IPS-NIHi11 (cell line): Measurements from ENCODE around the gene SLC16A8.

Experiments used
- DNase-seq: peaks from one replicate; pipeline ENCODE4 v3.0.0; 2012; ENCODE audit warnings: mixed read lengths, low spot score

The SLC16A8 gene

DNA sequence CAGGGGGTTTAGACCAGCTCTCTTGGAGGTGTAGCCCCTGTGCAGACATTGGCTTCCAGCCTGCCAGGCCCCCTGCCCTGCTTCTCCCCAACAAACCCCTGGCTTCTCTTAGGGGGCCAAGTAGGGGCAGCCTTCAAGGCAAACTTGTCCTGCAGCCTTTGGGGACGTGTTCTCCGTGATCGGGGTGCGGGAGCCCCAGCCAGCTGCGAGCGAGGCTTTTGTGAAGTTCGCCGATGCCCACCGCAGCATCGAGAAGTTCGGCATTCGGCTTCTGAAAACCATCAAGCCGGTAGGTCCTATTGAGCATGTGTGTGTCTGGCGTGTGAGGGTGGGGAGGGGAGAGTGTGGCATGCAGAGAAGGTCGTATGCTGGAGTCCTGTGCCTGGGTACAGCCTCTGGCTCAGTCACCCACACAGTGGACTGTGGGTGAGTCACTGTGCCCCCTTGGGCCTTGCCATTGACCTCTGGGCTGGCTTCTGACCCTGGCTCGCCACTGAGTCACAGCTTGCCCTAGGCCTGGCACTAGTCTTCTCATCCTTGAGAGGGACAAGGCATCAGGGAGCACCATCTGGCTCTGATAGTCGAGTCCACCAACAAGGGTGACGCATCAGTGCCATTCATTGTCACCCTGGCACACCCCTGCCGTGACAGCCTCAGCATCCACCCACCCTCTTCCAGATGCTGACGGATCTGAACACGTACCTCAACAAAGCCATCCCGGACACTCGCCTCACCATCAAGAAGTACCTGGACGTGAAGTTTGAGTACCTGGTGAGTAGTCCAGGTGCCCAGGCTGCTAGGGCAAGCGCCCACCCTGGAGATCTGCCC lies 11.4 kb downstream of the SLC16A8 start:
- DNase-seq: no peak

DNA sequence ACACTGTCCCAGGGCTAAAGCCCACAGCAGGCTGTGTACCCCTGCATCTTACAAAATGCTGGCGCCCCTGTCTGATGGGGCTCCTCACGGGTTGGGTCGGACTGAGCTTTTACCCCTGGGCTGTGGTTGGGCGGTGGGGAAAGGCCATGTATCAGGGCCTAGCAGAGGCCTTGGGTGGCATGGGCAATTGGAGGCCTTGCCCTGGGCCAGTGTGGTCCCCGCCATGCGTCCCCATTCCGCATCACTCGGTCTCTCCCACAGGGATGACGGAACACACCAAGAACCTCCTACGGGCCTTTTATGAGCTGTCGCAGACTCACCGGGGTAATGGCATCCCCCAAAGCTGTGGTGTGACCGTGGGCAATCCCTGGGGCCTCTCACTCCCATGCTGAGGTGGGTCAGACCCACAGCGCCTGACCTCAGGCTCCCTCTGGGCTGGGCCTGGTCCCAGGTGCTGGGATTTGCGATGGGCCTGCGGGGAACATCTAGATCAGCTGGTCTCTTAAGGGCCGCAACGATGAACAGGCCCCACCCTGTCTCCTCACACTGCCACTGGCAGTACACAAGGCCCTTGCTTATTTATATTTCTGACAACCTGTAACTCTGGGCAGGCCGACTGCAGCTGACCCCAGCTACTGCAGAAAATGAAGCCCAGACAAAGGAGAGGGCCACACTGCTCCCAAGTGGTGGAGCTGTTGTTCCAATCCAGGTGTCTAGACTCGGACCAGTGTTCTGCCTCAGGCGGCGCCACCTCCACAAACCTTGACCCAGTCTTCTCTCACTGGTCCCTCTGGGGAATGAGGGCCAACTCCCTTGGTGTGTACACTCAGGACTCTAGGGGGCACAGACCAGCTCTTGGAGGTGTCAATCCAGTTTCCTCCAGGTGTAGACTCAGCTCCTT lies 12.3 kb downstream of the SLC16A8 start:
- no peak for DNase-seq

DNA sequence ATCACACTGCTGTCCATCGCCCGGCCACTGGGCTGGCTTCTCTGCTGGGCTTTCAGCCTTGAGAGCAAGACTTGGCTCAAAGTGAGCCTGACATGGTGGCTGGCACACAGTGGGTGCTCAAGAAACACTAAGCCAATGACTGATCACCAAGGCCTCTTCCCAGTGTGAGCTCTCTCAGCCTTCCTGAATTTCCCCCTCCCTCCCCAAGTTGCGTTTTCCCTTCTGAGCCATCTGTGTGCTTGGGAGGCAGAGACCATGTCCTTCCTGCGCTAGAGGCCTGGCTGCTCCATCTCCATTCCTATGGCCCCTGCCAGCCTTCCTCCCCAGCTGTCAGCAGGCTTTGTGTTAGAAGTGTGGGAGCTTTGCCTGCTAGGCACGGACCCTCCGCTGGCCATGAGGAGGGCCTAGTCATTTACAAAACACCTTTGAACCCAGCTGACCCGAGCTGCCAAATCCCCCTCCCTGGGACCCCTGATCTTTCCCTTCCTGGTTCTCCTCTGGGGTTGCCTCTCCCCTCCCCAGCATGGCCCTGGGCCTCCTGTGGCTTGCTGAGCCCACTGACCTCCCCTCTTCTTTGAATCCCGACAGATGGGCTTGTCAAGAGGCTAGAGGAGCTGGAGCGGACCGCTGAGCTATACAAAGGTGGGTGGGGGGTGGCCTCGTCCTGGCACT lies 13.6 kb downstream of the SLC16A8 start:
- DNase-seq: no peak

DNA sequence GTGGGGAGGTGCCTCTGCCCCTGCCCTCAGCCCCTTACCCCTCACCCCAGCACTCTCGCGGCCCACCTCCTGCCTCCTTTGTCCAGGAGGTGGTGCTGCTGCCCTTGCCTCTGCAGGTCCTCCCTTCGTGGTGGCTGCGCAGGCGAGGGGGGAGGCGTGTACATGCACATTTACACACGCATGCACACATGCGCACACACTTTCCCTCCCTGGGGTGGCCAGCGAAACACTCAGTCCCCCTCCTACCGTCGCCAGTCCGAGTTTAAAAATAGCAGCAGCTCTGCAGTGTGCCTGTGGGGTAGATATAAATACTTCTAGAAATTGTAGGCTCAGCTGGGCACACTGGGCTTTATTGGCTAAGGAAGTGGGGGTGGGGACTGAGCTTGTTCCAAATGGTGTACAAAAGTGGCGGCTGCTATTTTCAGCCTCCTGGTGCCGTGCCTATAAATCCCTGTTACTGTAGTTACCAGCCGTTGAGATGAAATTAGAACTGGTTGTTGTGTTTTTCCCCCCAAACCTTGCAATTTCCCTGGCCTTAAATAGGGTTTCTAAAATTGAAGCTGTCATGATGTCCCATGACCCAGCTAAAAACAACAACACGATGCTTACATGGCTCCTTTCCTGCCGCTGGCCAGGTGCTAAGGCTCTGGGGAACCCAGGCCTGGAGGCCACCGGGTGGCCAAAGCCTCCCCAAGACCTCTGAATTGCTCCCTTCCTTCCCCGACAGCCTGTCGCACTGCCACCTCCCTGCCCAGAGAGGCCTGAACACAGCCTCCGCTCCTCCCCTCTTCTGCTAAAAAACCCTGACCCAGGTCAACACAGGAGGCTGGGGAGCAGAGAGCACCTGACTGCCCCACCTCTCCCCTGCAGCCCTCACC lies 14.4 kb downstream of the SLC16A8 start:
- peak; percentile 80 for DNase-seq

DNA sequence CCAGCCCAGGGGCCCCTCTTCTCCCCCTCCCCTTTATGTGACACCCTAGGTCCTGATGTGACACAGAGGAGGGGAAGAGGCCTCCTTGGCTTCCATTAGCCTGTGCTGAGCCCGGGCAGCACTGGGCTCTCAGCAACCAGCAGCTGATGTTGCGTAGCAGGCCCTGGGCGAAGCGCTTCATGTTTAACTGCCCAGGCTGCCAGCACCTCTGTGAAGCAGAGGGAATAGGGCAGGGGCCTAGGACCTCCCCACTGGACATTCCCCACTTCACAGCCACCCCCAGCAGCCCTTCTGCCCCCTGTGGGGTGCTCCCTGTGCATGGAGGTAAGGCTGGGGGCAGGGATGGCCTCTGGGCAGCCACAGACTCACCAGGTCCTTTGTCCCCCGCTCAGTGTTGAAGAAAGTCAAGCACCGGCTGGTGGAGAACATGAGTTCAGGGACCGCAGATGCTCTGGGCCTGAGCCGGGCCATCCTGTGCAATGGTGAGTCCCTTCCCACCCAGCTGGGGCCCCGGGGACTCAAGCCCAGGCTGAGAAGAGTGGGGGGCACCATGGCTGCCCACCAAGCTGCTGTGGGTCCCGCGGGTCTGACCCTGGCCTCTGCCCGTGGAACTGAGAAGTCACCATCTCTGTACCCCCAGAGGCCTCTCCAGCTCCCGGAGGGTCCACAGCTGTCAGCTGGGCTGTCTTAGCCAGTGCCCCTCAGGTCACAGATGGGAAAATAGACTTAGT lies 15.2 kb downstream of the SLC16A8 start:
- DNase-seq: no peak

DNA sequence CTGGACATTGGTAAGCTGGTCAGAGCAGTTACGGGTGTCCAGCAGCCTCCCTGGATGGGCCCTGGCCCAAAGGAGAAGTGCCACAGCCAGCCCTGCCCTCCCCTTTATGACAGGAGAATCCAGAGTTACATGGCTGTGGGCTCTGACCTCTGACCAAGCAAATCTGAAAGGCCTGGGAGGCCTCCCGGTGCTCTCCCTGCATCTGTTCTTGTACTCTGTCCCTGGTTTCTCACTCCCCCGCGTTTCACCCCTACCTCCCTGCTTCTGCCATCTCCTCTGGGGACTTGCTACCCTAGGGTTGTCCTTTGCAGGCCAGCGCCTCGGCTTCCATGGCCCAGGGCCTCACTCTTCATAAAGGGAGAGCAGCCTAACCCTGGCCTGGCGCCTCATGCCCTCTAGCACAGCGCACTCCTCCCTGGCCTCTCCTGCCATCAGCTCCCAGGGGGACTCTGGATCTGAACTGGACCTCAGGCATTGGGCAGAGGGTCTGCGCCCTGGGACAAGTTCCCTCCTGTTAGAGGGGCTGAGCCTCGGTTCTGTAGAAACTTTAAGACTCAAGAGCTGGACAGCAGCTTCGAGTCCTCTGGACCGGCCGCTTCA lies 16.1 kb downstream of the SLC16A8 start:
- DNase-seq: no peak

DNA sequence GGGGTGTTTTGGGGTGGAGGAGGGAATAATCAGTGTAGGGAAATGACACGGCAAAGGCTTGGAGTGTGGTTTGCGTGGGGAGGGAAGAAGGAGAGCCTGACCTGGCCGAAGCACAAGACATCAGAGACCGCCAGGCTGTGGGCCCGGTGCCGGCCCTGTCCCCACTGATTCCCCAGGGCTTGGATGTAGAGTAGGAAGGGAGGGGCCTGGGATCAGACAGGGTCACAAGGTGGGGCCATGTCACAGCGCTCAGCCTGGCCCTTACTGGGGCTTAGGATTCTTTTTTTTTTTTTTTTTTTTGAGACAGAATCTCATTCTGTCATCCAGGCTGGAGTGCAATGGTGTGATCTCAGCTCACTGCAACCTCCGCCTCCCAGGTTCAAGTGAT lies 17.0 kb downstream of the SLC16A8 start:
- no peak for DNase-seq

DNA sequence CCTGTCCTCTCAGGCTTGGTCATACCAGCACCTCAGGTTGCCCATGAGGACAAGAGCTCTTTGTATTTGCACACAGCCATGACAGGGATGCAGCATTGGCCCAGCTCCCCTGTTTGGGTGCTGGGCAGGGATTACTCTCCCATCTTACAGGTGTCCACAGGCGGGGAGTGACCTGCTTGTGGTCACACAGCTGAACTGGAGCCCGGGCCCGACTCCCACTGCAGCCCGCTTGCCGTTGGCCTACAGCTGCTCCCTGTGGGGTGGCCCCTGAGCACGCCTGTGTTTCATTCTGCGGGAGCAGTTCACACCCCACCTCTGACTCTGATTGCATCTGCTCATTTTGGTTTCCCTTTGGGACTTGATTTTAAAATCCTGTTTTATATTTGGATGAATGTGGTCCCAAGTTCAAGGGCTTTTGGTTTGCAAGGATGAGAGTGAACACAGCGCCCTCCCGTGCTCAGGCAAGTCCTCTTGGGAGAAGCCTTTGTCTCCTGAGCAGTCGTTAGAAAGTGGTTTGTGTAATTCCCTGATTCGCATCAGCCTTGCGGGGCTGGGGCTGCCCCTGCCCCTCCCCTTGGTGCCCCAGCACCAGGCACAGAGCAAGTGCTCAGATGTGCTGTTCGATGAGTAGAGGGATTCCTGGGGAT lies 17.5 kb downstream of the SLC16A8 start:
- no peak for DNase-seq

DNA sequence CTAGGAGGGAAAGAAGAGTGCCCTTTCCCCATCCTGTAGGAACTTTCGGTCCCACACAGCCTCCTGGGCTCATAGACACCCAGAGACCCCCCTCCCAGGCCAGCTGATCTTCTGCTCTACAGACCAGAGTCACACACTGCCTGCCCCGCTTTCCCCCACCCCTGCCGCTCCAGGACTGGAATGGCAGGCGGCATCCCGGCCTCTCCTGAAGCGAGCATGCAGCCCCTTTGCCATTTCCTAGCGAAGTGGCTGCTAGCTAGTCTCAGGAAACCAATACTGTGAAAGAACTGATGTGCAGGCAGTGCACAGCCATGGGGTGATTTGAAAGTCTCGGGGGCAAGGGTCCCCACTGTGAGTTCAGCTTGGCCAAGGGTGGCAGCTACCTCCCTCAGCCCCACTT lies 18.4 kb downstream of the SLC16A8 start:
- no peak for DNase-seq

DNA sequence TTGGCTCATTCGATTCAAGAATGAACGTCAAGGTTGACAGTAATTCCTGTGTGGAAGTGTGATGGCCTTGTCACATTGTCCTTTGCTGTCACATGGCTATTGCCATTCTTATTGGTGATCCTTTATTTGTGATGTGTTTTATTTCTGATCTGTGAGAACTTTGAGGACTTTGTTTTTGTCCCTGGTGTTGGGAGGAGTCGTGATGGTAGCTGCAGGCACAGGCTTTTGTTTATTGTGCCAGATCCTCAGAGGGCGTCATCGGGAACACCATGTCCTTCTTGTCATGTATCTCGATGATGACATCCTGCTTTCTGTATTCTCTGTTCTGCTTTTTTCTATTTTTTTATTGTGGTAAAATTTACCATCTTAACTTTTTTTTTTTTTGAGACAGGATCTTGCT lies 21.2 kb downstream of the SLC16A8 start:
- DNase-seq: no peak

DNA sequence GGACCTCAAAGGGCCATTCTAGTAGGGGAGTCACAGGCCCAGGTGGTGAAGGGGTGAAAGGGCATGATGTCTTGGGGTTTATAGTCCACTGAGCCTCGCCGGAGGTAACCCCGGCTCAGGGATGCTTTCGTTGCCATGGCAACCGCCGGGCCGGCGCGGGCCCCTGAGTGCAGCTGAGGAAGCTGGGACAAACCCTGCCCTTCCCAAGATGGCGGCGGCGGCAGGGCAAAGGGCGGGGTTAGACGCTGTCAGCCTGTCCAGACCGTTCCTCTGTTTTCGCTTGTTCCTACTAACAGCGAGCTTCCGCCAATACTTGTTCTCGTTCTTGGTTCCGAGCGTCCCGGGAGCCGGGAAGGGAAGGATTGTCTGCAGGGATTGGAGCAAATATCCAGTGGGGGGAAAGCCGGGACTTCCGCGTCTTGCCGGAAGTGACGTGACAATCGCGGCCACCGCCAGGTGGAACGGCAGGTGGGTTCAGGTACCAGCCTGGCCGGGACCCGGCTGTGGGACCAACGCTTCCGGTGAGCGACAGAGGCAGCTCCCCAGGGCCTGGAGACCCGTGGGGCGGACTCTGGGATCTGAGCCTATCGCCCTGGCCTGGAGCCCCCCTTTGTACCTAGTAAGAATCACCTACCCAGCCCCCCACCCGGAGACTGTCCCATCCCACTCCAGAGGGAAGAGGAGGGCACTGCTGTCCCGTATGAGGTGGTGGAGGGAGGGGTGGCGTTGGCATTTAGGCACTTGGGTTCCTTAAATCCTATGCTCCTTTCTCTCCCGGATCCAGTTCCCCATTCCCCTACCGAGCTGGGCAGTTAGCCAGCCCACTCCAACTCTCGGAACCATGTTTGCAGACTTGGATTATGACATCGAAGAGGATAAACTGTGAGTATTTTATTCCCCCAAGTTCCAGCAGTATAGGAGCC lies 26.8 kb downstream of the SLC16A8 start, which contains the start of gene PICK1:
PICK1 (plus strand) TSS at position 436 of the 923 bp plus-strand sequence; CDS start at position 842, 406 bp downstream.
- DNase-seq: peak; percentile 98

DNA sequence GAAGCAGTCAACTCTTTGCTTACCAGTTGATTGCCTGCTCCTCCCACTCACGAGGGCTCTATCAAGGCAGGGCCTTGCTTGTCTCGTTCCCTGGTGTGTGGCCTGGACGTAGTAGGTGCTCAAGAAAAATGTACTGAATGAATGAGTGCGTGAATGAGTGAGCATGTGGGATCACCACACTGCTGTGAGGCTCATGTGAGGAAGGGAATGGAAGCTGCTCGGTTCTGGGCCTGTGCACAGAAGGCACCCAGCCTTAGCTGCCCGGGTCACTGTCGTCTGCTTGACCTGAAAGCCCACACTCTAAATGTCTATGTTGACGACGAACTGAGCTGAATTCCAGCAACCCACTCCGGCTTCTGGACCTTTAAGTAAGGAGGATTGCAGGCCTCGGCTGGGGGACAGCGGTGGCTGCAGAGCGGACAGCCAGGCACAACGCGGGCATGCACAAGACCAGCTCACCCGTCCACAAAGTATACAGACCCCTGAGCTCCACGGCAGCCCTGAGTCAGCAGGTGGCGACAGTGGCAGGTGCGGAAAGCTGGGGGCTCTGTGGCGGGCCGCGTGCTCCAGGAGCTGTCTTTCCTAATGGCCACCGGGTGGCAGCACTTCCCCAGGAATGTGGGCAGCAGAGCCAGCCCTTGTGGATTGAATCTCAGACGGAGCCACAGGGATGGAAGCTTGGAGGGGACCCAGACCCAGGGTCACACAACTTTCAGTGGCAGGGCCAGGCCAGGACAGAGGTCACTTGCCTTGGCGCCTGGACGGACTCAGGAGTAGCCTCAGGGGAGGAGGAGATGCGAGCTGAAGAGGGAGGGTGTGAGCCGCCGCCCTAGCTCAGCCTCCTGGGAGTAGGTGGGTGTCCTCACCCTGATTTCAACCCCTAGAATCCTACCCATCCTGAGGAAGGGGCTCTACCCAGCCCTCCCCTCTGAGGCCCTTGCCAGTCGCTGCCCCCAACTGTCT lies 31.8 kb downstream of the SLC16A8 start:
- peak; percentile 94 for DNase-seq

DNA sequence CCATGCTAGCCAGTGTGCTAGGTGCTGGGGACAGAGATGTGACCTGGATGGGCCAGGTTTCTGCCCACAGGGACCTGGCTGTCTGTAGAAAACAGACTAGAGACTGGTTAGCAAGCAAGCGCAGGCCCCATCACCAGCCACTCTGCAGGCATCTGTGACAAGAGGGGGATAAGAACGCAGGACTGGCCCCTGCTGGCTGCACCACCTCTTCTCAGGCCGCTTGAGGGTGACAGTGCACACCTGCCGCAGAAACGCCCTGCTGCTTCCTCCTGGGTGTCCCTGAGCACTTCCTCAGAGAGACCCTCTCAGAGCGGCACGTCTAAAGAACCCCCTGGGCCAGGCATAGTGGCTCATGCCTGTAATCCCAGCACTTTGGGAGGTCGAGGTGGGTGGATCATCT lies 32.7 kb downstream of the SLC16A8 start:
- no peak for DNase-seq

DNA sequence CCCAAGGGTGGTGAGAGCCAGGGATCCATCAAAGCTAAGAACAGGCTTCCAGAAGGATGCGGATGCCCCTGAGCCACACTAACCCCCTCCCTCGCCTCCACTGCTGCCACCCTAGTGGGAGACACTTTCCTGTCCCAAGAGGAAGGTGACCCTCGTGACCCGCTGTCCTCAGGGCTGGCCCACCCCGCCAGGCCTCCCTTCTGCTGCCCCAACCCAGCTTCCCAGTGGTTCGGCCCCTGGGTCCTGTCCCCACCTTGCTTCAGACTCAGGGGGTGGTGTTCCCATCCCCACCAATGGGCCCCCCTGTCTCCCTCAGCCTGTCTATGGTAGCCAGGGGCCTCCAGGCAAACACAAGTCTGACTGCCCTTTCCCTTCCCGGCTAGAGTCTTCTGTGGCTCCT lies 33.3 kb downstream of the SLC16A8 start:
- no peak for DNase-seq

DNA sequence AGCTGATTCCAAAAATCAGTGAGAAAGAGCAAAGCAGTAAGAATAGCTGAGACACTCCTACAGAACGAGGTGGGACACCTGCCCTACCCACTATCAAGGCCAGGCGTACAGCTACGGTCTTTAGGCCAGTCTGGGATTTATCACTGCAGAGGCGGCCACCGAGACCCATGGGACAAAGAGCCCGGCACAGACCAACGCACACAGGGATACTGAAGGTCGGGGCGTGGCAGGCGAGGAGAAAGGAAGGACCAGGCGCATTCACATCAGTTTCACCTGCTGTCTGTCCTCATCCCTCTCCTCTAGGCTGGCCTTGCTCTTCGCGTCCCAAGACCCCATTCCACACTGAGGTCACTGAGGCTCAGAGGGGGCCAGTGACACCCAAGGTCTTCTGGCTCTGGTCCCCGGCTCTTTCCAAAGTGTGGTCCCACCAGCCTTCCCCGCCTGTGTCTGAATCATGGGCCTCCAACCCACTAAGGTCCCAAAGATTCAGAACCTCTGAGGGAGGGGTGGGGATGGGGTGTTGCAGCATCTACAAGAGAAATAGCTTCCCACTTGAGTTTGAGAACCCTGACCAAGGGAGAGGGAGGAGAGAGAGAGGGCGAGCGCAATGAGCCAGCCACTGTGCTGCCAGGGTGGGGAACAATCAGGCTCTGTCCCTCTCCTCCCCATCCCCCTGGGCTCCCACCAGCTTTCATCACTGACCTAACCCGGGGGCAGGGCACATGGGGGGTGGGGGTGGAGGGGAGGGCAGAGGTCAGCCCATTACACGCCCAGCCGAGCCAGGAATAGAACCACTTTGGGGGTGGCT lies 34.0 kb downstream of the SLC16A8 start:
- no peak for DNase-seq

DNA sequence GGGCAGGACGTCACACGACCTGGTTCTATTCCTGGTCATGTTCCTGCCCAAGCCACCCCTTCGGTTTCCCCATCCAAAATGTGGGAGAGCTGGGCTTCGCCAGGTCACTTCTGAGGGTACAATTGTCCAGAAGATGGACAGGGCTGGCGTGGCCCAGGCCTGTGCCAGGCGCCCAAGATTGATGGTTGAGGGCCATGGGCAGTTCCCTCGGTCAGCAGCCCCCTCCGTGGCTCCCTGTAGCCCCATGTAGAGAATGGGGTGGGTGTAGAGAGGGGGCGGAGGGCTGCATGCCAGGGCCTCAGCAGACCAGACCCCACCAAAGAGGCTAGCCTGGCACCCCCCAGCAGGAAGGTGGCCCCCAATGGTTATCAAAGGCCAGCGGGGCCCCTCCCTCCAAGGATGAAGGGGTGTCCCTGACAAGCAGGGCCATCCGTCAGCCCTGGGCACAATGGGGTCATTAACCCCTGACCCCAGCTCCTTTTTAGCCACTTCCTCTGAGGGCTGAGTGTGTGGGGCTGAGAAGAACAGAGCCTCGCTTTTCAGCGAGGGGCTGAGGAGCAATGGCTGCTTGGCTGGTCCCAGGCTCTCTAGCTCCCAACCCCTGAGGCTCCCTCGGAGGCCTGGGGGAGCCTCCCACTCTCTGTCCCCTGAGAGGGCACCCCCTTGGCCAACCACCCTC lies 37.8 kb downstream of the SLC16A8 start:
- no peak for DNase-seq
